Tibial artery (tissue), 4 donors: ENCODE measurements around the gene PNPLA8.

Experiments used
- DNase-seq, 2 donors: peaks; one replicate each; pipeline ENCODE4 v3.0.0-alpha.2; 2019
- H3K27ac ChIP-seq, 2 donors: fragments of 200-600 bp; sonication (generic) in 1 of 2; 1 replicate in 1 of 2; 2 replicates in 1 of 2; pipeline ENCODE4 v1.5.1; 2018 to 2019; ENCODE audit warnings: mild to moderate bottlenecking in 1 of 2
- H3K27me3 ChIP-seq, 2 donors: fragments of 200-600 bp; sonication (generic) in 1 of 2; one replicate each; pipeline versions ENCODE4 v1.5.1 to v1.6.0; 2016 to 2019
- H3K36me3 ChIP-seq, 3 donors: fragments of 200-600 bp; sonication (generic) in 2 of 3; one replicate each; pipeline ENCODE4 v1.5.1; 2016 to 2019; ENCODE audit warnings: mild to moderate bottlenecking in 2 of 3
- H3K4me1 ChIP-seq, 4 donors: fragments of 200-600 bp; sonication (generic) in 2 of 4; 1 replicate in 3 of 4; 2 replicates in 1 of 4; pipeline ENCODE4 v1.5.1; 2016 to 2019
- H3K4me3 ChIP-seq, 2 donors: fragments of 200-600 bp; sonication (generic) in 1 of 2; 1 replicate in 1 of 2; 2 replicates in 1 of 2; pipeline ENCODE4 v1.5.1; 2018 to 2019; ENCODE audit warnings: mild to moderate bottlenecking in 2 of 2
- H3K9me3 ChIP-seq, 3 donors: fragments of 200-600 bp; sonication (generic) in 1 of 3; one replicate each; pipeline ENCODE4 v1.5.1; 2016 to 2019
- intact Hi-C: fragments of 100-400 bp; cut with DNase I; formaldehyde crosslinking; loops from one replicate; pipeline ENCODE4 v1.15.0; 2023; ENCODE audit warnings: low total_unique reads
- TF ChIP-seq, protein P1 (sequence below), 2 experiments: fragments of 200-600 bp in 1 of 2; fragments of 450-650 bp in 1 of 2; IDR thresholded peaks; one replicate each; pipeline ENCODE4 v1.5.1; 2017 to 2019; ENCODE audit warnings: antibody characterized with exemption in 2 of 2, mild to moderate bottlenecking in 1 of 2, moderate library complexity in 1 of 2

PNPLA8 gene, protein sequence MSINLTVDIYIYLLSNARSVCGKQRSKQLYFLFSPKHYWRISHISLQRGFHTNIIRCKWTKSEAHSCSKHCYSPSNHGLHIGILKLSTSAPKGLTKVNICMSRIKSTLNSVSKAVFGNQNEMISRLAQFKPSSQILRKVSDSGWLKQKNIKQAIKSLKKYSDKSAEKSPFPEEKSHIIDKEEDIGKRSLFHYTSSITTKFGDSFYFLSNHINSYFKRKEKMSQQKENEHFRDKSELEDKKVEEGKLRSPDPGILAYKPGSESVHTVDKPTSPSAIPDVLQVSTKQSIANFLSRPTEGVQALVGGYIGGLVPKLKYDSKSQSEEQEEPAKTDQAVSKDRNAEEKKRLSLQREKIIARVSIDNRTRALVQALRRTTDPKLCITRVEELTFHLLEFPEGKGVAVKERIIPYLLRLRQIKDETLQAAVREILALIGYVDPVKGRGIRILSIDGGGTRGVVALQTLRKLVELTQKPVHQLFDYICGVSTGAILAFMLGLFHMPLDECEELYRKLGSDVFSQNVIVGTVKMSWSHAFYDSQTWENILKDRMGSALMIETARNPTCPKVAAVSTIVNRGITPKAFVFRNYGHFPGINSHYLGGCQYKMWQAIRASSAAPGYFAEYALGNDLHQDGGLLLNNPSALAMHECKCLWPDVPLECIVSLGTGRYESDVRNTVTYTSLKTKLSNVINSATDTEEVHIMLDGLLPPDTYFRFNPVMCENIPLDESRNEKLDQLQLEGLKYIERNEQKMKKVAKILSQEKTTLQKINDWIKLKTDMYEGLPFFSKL

DNA sequence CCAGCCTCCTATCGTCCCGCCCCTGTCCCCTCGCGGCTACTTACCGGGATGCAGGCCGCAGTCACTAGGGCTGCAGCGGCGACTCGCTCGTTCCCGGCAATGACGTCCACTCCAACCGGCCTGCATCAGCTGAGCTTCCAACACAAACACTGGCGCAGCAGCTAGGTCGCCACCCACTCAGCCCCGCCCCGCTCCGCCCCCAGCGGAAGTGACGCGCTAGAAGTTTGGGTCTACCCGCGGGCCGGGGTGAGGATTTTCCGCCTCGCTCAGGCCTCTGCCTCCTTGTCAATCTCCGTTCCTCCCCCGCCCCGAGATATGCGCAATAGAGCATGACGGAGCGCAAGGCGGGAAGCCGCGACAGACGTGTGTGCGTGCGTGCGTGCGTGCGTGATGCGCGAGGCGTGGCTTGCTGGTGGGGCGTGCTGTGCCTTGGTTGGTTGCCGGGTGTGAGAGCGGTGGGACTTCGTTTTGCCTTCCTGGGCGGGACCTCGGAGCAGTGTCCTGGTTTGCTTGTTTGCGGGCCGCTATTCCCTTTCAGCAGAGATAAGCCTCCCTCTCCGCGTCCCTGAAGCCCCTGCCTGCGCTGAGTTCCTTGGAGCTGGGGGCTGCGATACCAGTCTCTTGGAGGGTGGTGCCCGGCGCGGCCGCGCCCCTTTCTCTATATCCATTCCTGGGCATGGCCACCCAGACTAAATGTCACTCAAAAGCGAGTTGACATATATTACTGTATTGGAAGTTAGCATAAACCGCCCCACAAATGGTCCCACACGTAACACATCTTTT lies at the start of gene PNPLA8:
Gene PNPLA8, minus strand, starts transcription at position 151 of the 783 bp plus-strand sequence. CDS start 10,644 bp downstream, outside the sequence.
- Histone ChIP-seq H3K4me3 (peak within 1 kb of the TSS; percentile 65 to 71), H3K4me1 (peaks cover 9 to 39% (median 29%) of the 10 kb centered on the region in 4 donors), H3K27me3 (no peaks in the 10 kb centered on the region), H3K36me3 (no peaks in the 10 kb centered on the region), H3K9me3 (no peaks in the 10 kb centered on the region), H3K27ac (peak within 1 kb of the TSS; percentile 84 to 92)
- TF ChIP-seq, protein P1, sequence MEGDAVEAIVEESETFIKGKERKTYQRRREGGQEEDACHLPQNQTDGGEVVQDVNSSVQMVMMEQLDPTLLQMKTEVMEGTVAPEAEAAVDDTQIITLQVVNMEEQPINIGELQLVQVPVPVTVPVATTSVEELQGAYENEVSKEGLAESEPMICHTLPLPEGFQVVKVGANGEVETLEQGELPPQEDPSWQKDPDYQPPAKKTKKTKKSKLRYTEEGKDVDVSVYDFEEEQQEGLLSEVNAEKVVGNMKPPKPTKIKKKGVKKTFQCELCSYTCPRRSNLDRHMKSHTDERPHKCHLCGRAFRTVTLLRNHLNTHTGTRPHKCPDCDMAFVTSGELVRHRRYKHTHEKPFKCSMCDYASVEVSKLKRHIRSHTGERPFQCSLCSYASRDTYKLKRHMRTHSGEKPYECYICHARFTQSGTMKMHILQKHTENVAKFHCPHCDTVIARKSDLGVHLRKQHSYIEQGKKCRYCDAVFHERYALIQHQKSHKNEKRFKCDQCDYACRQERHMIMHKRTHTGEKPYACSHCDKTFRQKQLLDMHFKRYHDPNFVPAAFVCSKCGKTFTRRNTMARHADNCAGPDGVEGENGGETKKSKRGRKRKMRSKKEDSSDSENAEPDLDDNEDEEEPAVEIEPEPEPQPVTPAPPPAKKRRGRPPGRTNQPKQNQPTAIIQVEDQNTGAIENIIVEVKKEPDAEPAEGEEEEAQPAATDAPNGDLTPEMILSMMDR (IDR thresholded peaks at IDR 0.05) = no peak
- peak; percentile 100 for DNase-seq
- intact Hi-C loops = loop anchor here (2.0 kb wide), 1 partner anchor 43 kb away; the partner anchor contains the start of genes DNAJB9 and THAP5

DNA sequence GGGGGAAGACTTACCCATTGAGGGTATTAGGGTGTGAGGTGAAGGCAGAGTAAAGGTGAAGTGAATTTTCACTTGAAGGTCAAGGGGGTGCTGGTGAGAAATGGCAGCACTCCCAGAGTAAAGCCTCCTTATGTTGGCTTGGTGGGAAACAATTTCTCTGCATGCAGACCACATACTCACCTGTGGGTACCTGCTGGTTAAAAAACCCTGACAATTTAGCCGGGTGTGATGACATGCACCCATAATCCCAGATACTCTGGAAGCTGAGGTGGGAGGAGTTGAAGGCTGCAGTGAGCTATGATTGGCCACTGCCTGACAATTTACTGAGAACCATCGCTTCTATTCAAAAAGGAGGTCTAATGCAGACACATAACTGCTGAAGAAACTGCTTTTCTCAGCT lies 49.2 kb upstream of the PNPLA8 start:
- peaks cover 0 to 20% (median 0%) of the 10 kb centered on the region in 4 donors for H3K4me1 ChIP-seq
- H3K36me3 ChIP-seq = peaks cover 21 to 36% (median 27%) of the 10 kb centered on the region in 3 donors
- TF ChIP-seq, protein P1 (IDR thresholded peaks at IDR 0.05) = no peak

DNA sequence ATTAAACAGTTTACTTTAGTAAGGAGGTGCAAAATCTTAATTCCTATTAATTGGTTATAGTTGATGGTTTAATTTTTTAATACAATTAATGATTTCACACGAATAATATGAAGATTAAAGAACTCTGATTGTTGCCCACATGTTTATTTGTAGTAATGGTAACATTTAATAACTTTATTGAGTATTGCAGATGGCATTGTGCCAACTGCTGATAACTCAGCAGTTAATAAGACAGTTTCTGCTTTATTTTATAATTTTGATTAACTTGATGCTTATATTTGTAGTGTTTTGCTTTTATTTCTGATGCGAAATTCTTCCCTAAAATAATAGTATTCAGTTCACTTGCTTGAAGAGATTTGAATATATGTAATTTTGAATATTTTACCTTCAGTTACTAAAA lies 46.5 kb upstream of the PNPLA8 start:
- H3K27me3 ChIP-seq = no peaks in the 10 kb centered on the region
- intact Hi-C loops = no loop called here
- no peaks in the 10 kb centered on the region for H3K9me3 ChIP-seq
- no peak for DNase-seq
- H3K36me3 ChIP-seq = peaks cover 12 to 22% (median 13%) of the 10 kb centered on the region in 3 donors
- TF ChIP-seq, protein P1 (IDR thresholded peaks at IDR 0.05) = no peak
- H3K4me1 ChIP-seq = peaks cover 0 to 36% (median 9%) of the 10 kb centered on the region in 4 donors
- no peak overlapping the region for H3K4me3 ChIP-seq
- H3K27ac ChIP-seq = no peak overlapping the region

More for the DNA sequence above, 49.2 kb upstream of the PNPLA8 start:
- no peak overlapping the region for H3K27ac ChIP-seq
- no peak for DNase-seq
- no peak overlapping the region for H3K4me3 ChIP-seq
- intact Hi-C loops = no loop called here
- no peaks in the 10 kb centered on the region for H3K27me3 ChIP-seq
- peaks cover 0 to 7% (median 0%) of the 10 kb centered on the region in 3 donors for H3K9me3 ChIP-seq

DNA sequence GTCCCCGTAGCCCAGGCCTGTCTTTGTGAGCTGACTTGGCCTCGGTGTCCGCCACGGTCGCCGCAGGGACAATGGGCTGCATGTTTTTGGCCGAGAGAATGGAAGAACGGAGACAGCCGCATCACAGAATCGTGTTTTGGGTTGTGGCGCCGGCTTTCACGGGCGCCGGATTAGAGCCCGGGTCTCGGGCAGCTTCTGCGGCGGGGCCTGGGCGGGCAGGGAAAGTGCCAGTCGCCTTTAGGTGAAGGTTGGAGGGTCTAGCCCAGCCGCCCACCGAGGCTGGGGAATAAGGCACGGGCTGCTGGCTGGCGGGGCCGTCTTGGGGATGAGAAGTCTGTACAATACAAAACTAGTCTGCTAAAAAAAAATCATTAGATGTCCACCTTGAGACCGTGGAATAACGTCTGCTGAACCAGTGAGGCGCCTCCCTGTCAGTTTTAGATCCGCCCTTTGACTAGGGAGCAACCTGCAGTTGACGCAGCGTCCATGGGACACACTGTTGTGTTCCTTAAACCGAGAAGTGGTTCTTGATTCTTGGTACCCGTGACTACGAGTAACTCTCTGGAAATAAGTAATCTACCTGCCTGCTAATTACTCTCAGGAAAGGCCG lies 44.3 kb upstream of the PNPLA8 start:
- peak overlapping the region; percentile 66 to 90 for H3K4me3 ChIP-seq
- TF ChIP-seq, protein P1 (IDR thresholded peaks at IDR 0.05) = no peak
- H3K27me3 ChIP-seq = no peaks in the 10 kb centered on the region
- DNase-seq = peak; percentile 51 to 67
- intact Hi-C loops = no loop called here
- peaks cover 21 to 25% (median 24%) of the 10 kb centered on the region in 3 donors for H3K36me3 ChIP-seq
- H3K9me3 ChIP-seq = no peaks in the 10 kb centered on the region
- peak overlapping the region; percentile 96 to 97 for H3K27ac ChIP-seq
- H3K4me1 ChIP-seq = peaks cover 0 to 36% (median 9%) of the 10 kb centered on the region in 4 donors
